Measurements from ENCODE around the gene SPATA22. TPM values are rescaled to one million over a fixed set of nuclear protein-coding genes. Genes with fewer than 3 reads are reported as not detected.

SPATA22 gene
- total and polyA plus RNA-seq, 2 donors (not counting 1 experiment from before 2014, with no cell fraction given): 0.43 to 0.54 TPM

DNA sequence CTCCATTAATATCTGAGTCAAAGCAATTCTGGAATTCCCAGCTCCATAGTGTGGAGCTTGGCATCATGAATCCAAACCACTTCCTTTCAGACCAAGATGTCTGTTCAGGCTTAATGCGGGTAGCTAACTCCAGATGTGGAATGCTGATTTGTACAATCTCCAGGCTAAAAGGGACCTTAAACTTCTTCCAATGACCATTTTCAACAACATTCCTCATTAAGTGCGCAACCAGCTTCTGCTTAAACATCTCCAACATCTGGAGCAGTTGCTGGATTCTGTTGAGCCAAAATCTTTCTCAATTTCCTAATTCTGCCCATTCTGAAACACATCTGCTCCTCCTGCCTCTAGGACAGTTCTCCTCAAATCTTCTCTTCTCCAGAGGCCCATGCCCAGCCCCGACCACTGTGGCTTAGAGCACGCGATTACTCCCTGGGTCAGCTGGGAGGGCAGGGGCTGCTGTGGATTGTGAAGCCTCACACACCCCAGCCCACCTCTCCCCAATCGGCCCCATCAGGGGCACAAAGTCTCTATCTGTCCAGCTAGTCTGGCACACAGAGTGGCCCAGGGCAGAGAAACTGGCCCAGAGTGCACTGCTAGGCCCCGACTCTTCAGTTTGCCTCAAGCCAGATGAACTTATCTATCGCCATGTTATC is 40.4 kb upstream of the SPATA22 start:
- H3K4me3 Mint-ChIP-seq: no peak overlapping the region
- ChIA-PET CTCF (no interaction called here), POLR2A (no interaction called here)
- 97% methylated on average over 4 of the region's 8 CpGs for WGBS (ENCODE audit: insufficient coverage)
- H3K36me3 ChIP-seq (replicated peaks in 1 of 2; ENCODE audit: control extremely low read depth in 1 of 2, control insufficient read depth in 1 of 2, extremely low read depth in 1 of 2, insufficient read depth in 2 of 2, low read length in 1 of 2): no peaks in the 10 kb centered on the region
- no peaks in the 10 kb centered on the region for H3K4me1 Mint-ChIP-seq
- no peaks in the 10 kb centered on the region for H4K20me1 ChIP-seq (ENCODE audit: control insufficient read depth, insufficient read depth, low read length, poor library complexity, severe bottlenecking)
- H3K27me3 Mint-ChIP-seq: peaks cover 5% of the 10 kb centered on the region
- H3K4me2 ChIP-seq (replicated peaks; ENCODE audit: low read depth, low read length, poor library complexity, severe bottlenecking): no peak overlapping the region
- H3K9me3 Mint-ChIP-seq (ENCODE audit: insufficient read depth): peaks cover 5% of the 10 kb centered on the region
- H3K79me2 ChIP-seq (ENCODE audit: control insufficient read depth, insufficient read depth, low read length): no peaks in the 10 kb centered on the region
- no peak overlapping the region for H2AFZ ChIP-seq (ENCODE audit: insufficient read depth, low read depth, low read length, poor library complexity, severe bottlenecking)
- no peaks in the 10 kb centered on the region for H3K9me3 ChIP-seq (ENCODE audit: control extremely low read depth in 1 of 3, control insufficient read depth in 2 of 3, insufficient read depth in 1 of 3, low read length in 2 of 3)
- TF ChIP-seq, protein P1, sequence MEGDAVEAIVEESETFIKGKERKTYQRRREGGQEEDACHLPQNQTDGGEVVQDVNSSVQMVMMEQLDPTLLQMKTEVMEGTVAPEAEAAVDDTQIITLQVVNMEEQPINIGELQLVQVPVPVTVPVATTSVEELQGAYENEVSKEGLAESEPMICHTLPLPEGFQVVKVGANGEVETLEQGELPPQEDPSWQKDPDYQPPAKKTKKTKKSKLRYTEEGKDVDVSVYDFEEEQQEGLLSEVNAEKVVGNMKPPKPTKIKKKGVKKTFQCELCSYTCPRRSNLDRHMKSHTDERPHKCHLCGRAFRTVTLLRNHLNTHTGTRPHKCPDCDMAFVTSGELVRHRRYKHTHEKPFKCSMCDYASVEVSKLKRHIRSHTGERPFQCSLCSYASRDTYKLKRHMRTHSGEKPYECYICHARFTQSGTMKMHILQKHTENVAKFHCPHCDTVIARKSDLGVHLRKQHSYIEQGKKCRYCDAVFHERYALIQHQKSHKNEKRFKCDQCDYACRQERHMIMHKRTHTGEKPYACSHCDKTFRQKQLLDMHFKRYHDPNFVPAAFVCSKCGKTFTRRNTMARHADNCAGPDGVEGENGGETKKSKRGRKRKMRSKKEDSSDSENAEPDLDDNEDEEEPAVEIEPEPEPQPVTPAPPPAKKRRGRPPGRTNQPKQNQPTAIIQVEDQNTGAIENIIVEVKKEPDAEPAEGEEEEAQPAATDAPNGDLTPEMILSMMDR (IDR thresholded peaks at IDR 0.05): no peak
- no peak for TF ChIP-seq EZH2 (IDR thresholded peaks at IDR 0.05; ENCODE audit: borderline replicate concordance, insufficient read depth, low read depth, low read length, poor library complexity, severe bottlenecking)
- ATAC-seq (ENCODE audit: low read depth) (no peak), DNase-seq (no peak)
- H3K27me3 ChIP-seq (replicated peaks in 1 of 4; ENCODE audit: control extremely low read depth in 1 of 4, control insufficient read depth in 3 of 4, insufficient read depth in 4 of 4, low read length in 3 of 4): no peaks in the 10 kb centered on the region
- no peak overlapping the region for H3K9ac ChIP-seq (ENCODE audit: low read length)
- no peaks in the 10 kb centered on the region for H3K4me1 ChIP-seq (ENCODE audit: control insufficient read depth in 2 of 2, insufficient read depth in 2 of 2, low read length in 2 of 2)
- no peak overlapping the region for H3K27ac Mint-ChIP-seq
- no peak overlapping the region for H3K4me3 ChIP-seq (ENCODE audit: control extremely low read depth in 1 of 5, extremely low read depth in 1 of 5, insufficient read depth in 1 of 5, low read depth in 2 of 5, low read length in 4 of 5)
- H3K27ac ChIP-seq (ENCODE audit: low read length in 2 of 2): no peak overlapping the region
- intact Hi-C loops (cut with micrococcal nuclease): no loop called here

GRCh38 chr17:3510090-3510489 is 38.5 kb upstream of the SPATA22 start:
- POLR2A ChIA-PET: no interaction called here
- WGBS (ENCODE audit: insufficient coverage): 77% methylated on average over 5 of the region's 7 CpGs
- H3K4me3 ChIP-seq (ENCODE audit: control extremely low read depth in 1 of 5, extremely low read depth in 1 of 5, insufficient read depth in 1 of 5, low read depth in 2 of 5, low read length in 4 of 5): no peak overlapping the region

More at GRCh38 chr17:3510090-3510489, 38.5 kb upstream of the SPATA22 start:
- Histone ChIP-seq H3K9ac (ENCODE audit: low read length) (no peak overlapping the region), H3K4me2 (replicated peaks; ENCODE audit: low read depth, low read length, poor library complexity, severe bottlenecking) (no peak overlapping the region), H3K27me3 (replicated peaks in 1 of 4; ENCODE audit: control extremely low read depth in 1 of 4, control insufficient read depth in 3 of 4, insufficient read depth in 4 of 4, low read length in 3 of 4) (no peaks in the 10 kb centered on the region), H2AFZ (ENCODE audit: insufficient read depth, low read depth, low read length, poor library complexity, severe bottlenecking) (no peak overlapping the region), H3K4me1 (ENCODE audit: control insufficient read depth in 2 of 2, insufficient read depth in 2 of 2, low read length in 2 of 2) (no peaks in the 10 kb centered on the region), H3K9me3 (ENCODE audit: control extremely low read depth in 1 of 3, control insufficient read depth in 2 of 3, insufficient read depth in 1 of 3, low read length in 2 of 3) (no peaks in the 10 kb centered on the region), H3K27ac (ENCODE audit: low read length in 2 of 2) (no peak overlapping the region), H3K79me2 (ENCODE audit: control insufficient read depth, insufficient read depth, low read length) (no peaks in the 10 kb centered on the region), H3K36me3 (replicated peaks in 1 of 2; ENCODE audit: control extremely low read depth in 1 of 2, control insufficient read depth in 1 of 2, extremely low read depth in 1 of 2, insufficient read depth in 2 of 2, low read length in 1 of 2) (no peaks in the 10 kb centered on the region), H4K20me1 (ENCODE audit: control insufficient read depth, insufficient read depth, low read length, poor library complexity, severe bottlenecking) (no peaks in the 10 kb centered on the region)
- CTCF ChIA-PET: no interaction called here
- Mint-ChIP-seq H3K27ac (no peak overlapping the region), H3K9me3 (ENCODE audit: insufficient read depth) (peaks cover 5% of the 10 kb centered on the region), H3K4me1 (no peaks in the 10 kb centered on the region), H3K4me3 (no peak overlapping the region), H3K27me3 (peaks cover 8% of the 10 kb centered on the region)
- TF ChIP-seq, protein P1 (IDR thresholded peaks at IDR 0.05): no peak
- TF ChIP-seq EZH2 (IDR thresholded peaks at IDR 0.05; ENCODE audit: borderline replicate concordance, insufficient read depth, low read depth, low read length, poor library complexity, severe bottlenecking): no peak
- intact Hi-C loops (cut with micrococcal nuclease): no loop called here
- ATAC-seq (ENCODE audit: low read depth) (no peak), DNase-seq (no peak)

Measured in B cell (primary cell).